ENCODE data around the gene HYAL2. TPM values are rescaled to one million over a fixed set of nuclear protein-coding genes. Genes with fewer than 3 reads are reported as not detected.
"Not testable (repeated sequence)": the region's sequence is repeated elsewhere in the genome, so short reads cannot be mapped to it uniquely, and the experiment has no call there.

Gene HYAL2
- total and polyA plus RNA-seq, 2 experiments from 2014 or later = 35.8 to 48.0 TPM

GRCh38 chr3:50316657-50317242 lies 5.8 kb downstream of the HYAL2 start:
- Histone ChIP-seq H3K9me2 (ENCODE audit: insufficient read depth) (no peaks in the 10 kb centered on the region), H3K4me1 (ENCODE audit: insufficient read depth) (peaks cover 6% of the 10 kb centered on the region; the same call in 1 of the 2 replicates), H3K27ac (no peak overlapping the region), H3K9ac (no peak overlapping the region), H3K4me2 (ENCODE audit: unreplicated experiment) (no peak overlapping the region), H3K79me2 (ENCODE audit: insufficient read depth) (peaks cover 27% of the 10 kb centered on the region), H3K36me3 (ENCODE audit: low read depth) (no peaks in the 10 kb centered on the region), H3K27me3 (replicated peaks; ENCODE audit: insufficient read depth) (no peaks in the 10 kb centered on the region), H3K4me3 (no peak overlapping the region), H2AFZ (no peak overlapping the region), H3F3A (ENCODE audit: insufficient read depth) (peaks cover 14% of the 10 kb centered on the region; the same call in 1 of the 2 replicates), H4K20me1 (ENCODE audit: insufficient read depth) (no peaks in the 10 kb centered on the region), H3K9me3 (ENCODE audit: low read depth) (no peaks in the 10 kb centered on the region)
- TF ChIP-seq EZH2phosphoT487 (IDR thresholded peaks at IDR 0.05; ENCODE audit: insufficient read depth, low read depth) = no peak
- TF ChIP-seq EZH2 (IDR thresholded peaks at IDR 0.05; ENCODE audit: insufficient read depth, poor library complexity, severe bottlenecking) = no peak
- DNase-seq = no peak
- in situ Hi-C loops (cut with MboI) = no loop called here
- 93 to 94% methylated on average over 9 of the region's 9 CpGs for WGBS, 2 experiments (ENCODE audit: low coverage in 1 of 2, low lambda C conversion rate in 2 of 2, missing lambda C conversion rate in 2 of 2)

DNA sequence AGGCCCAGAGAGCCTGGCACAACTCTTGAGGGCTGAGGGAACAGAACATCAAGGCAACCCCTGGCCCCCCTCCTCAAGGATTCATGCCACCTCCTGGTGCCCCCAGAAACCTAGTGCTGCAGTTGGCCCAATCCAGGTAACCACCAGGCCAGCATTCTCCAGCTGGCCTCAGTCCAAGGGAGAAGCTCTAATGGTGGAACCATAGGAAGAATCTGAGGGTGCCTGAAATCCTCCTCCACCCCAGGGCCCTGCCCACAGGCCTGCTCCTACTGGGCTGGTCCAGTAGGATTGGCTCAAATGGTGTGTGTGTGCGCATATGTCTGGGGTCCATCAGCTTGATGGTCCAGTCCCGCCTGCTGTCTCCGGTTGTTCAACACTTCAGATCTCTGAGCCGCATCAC lies 7.7 kb downstream of the HYAL2 start:
- TF ChIP-seq EZH2phosphoT487 (IDR thresholded peaks at IDR 0.05; ENCODE audit: insufficient read depth, low read depth) (no peak), EZH2 (IDR thresholded peaks at IDR 0.05; ENCODE audit: insufficient read depth, poor library complexity, severe bottlenecking) (no peak)
- H3K9me3 ChIP-seq (ENCODE audit: low read depth) = no peaks in the 10 kb centered on the region
- WGBS, 2 experiments (ENCODE audit: low coverage in 1 of 2, low lambda C conversion rate in 2 of 2, missing lambda C conversion rate in 2 of 2) = 97 to 100% methylated on average over 4 of the region's 4 CpGs
- H3K4me2 ChIP-seq (ENCODE audit: unreplicated experiment) = no peak overlapping the region
- no peaks in the 10 kb centered on the region for H4K20me1 ChIP-seq (ENCODE audit: insufficient read depth)
- H3K27ac ChIP-seq = no peak overlapping the region
- H2AFZ ChIP-seq = no peak overlapping the region
- DNase-seq = no peak
- in situ Hi-C loops (cut with MboI) = no loop called here
- no peaks in the 10 kb centered on the region for H3K4me1 ChIP-seq (ENCODE audit: insufficient read depth)
- peaks cover 14% of the 10 kb centered on the region; the same call in 1 of the 2 replicates for H3F3A ChIP-seq (ENCODE audit: insufficient read depth)
- no peaks in the 10 kb centered on the region for H3K27me3 ChIP-seq (replicated peaks; ENCODE audit: insufficient read depth)
- no peak overlapping the region for H3K4me3 ChIP-seq
- no peaks in the 10 kb centered on the region for H3K36me3 ChIP-seq (ENCODE audit: low read depth)
- no peaks in the 10 kb centered on the region for H3K9me2 ChIP-seq (ENCODE audit: insufficient read depth)
- H3K79me2 ChIP-seq (ENCODE audit: insufficient read depth) = peaks cover 18% of the 10 kb centered on the region
- no peak overlapping the region for H3K9ac ChIP-seq

- TF ChIP-seq EZH2 (IDR thresholded peaks at IDR 0.05; ENCODE audit: insufficient read depth, poor library complexity, severe bottlenecking) (no peak), EZH2phosphoT487 (IDR thresholded peaks at IDR 0.05; ENCODE audit: insufficient read depth, low read depth) (no peak)
- no peak overlapping the region for H3K9ac ChIP-seq
- no peak overlapping the region for H3K4me2 ChIP-seq (ENCODE audit: unreplicated experiment)
- no peaks in the 10 kb centered on the region for H3K27me3 ChIP-seq (replicated peaks; ENCODE audit: insufficient read depth)
- no peaks in the 10 kb centered on the region for H3K4me1 ChIP-seq (ENCODE audit: insufficient read depth)
- peaks cover 14% of the 10 kb centered on the region for H3K79me2 ChIP-seq (ENCODE audit: insufficient read depth)
- no peak overlapping the region for H2AFZ ChIP-seq
- H3K36me3 ChIP-seq (ENCODE audit: low read depth) = no peaks in the 10 kb centered on the region
- H3K27ac ChIP-seq = no peak overlapping the region
- H4K20me1 ChIP-seq (ENCODE audit: insufficient read depth) = no peaks in the 10 kb centered on the region
- peaks cover 14% of the 10 kb centered on the region; the same call in 1 of the 2 replicates for H3F3A ChIP-seq (ENCODE audit: insufficient read depth)
- no peaks in the 10 kb centered on the region for H3K9me3 ChIP-seq (ENCODE audit: low read depth)
- no peak overlapping the region for H3K4me3 ChIP-seq
- H3K9me2 ChIP-seq (ENCODE audit: insufficient read depth) = no peaks in the 10 kb centered on the region
- no peak for DNase-seq
- 43 to 49% methylated on average over 3 of the region's 3 CpGs for WGBS, 2 experiments (ENCODE audit: low coverage in 1 of 2, low lambda C conversion rate in 2 of 2, missing lambda C conversion rate in 2 of 2)
- in situ Hi-C loops (cut with MboI) = no loop called here
Observed at GRCh38 chr3:50314342-50314741, 8.2 kb downstream of the HYAL2 start.

GRCh38 chr3:50312041-50312440 lies 10.5 kb downstream of the HYAL2 start:
- H3K9me3 ChIP-seq (ENCODE audit: low read depth); H3K27ac ChIP-seq; DNase-seq; H3K4me1 ChIP-seq (ENCODE audit: insufficient read depth); H4K20me1 ChIP-seq (ENCODE audit: insufficient read depth); in situ Hi-C loops (cut with MboI); H3K36me3 ChIP-seq (ENCODE audit: low read depth); H3K79me2 ChIP-seq (ENCODE audit: insufficient read depth); H3K27me3 ChIP-seq (replicated peaks; ENCODE audit: insufficient read depth); H3K4me3 ChIP-seq; H3K4me2 ChIP-seq (ENCODE audit: unreplicated experiment); H2AFZ ChIP-seq; H3K9me2 ChIP-seq (ENCODE audit: insufficient read depth); H3K9ac ChIP-seq: not testable (repeated sequence)
- H3F3A ChIP-seq (ENCODE audit: insufficient read depth) = peaks cover 14% of the 10 kb centered on the region; the same call in 1 of the 2 replicates
- 80 to 88% methylated on average over 8 to 25 of the region's 32 CpGs for WGBS, 2 experiments (ENCODE audit: low coverage in 1 of 2, low lambda C conversion rate in 2 of 2, missing lambda C conversion rate in 2 of 2)

GRCh38 chr3:50304601-50305000 lies 17.9 kb downstream of the HYAL2 start:
- H3K9me2 ChIP-seq (ENCODE audit: insufficient read depth) = no peaks in the 10 kb centered on the region
- in situ Hi-C loops (cut with MboI) = no loop called here
- DNase-seq = peak; percentile 42

More at GRCh38 chr3:50304601-50305000, 17.9 kb downstream of the HYAL2 start:
- no peak for TF ChIP-seq EZH2 (IDR thresholded peaks at IDR 0.05; ENCODE audit: insufficient read depth, poor library complexity, severe bottlenecking)
- no peak for TF ChIP-seq EZH2phosphoT487 (IDR thresholded peaks at IDR 0.05; ENCODE audit: insufficient read depth, low read depth)
- Histone ChIP-seq H3K36me3 (ENCODE audit: low read depth) (no peaks in the 10 kb centered on the region), H3K4me2 (ENCODE audit: unreplicated experiment) (no peak overlapping the region), H3K4me1 (ENCODE audit: insufficient read depth) (peaks cover 11% of the 10 kb centered on the region), H3K27me3 (replicated peaks; ENCODE audit: insufficient read depth) (no peaks in the 10 kb centered on the region), H4K20me1 (ENCODE audit: insufficient read depth) (no peaks in the 10 kb centered on the region), H3K79me2 (ENCODE audit: insufficient read depth) (no peaks in the 10 kb centered on the region), H3K9me3 (ENCODE audit: low read depth) (no peaks in the 10 kb centered on the region), H3K9ac (no peak overlapping the region), H2AFZ (no peak overlapping the region), H3K27ac (no peak overlapping the region), H3K4me3 (no peak overlapping the region), H3F3A (ENCODE audit: insufficient read depth) (peaks cover 11% of the 10 kb centered on the region)

Measured in GM23248 (cell line).